ENCODE results near the gene PHF8.

Gene PHF8

GRCh38 chrX:54044126-54044876 is at the start of gene PHF8:
Gene PHF8, minus strand, starts transcription at chrX:54044473. Its CDS starts 1,745 bp downstream, at chrX:54042728.
- DNase-seq (ENCODE audit: low spot score): peak; percentile 78
- ChIA-PET POLR2A (ENCODE audit: low non-redundant PET) (interaction anchor here (0.7 to 1.3 kb wide), 2 partner anchors 137 to 453 kb away, joined by 4 read pairs; no protein-coding TSS in a partner anchor), CTCF (no interaction called here)
- peak within 1 kb of the TSS; percentile 91 for H3K27ac ChIP-seq
- TF ChIP-seq CTCF (conservative IDR thresholded peaks at IDR 0.05; ENCODE audit: low read depth): no peak

GRCh38 chrX:54093571-54093970 is 49.3 kb upstream of the PHF8 start:
- H3K27ac ChIP-seq: no peak overlapping the region
- POLR2A ChIA-PET (ENCODE audit: low non-redundant PET): no interaction called here
- TF ChIP-seq CTCF (conservative IDR thresholded peaks at IDR 0.05; ENCODE audit: low read depth): no peak
- DNase-seq (ENCODE audit: low spot score): no peak
- CTCF ChIA-PET: no interaction called here

GRCh38 chrX:54093159-54093558 is 48.9 kb upstream of the PHF8 start:
- DNase-seq (ENCODE audit: low spot score): no peak
- no peak overlapping the region for H3K27ac ChIP-seq
- POLR2A ChIA-PET (ENCODE audit: low non-redundant PET): no interaction called here
- CTCF ChIA-PET: no interaction called here
- no peak for TF ChIP-seq CTCF (conservative IDR thresholded peaks at IDR 0.05; ENCODE audit: low read depth)

- TF ChIP-seq CTCF (conservative IDR thresholded peaks at IDR 0.05; ENCODE audit: low read depth): no peak
- ChIA-PET CTCF (no interaction called here), POLR2A (ENCODE audit: low non-redundant PET) (interaction anchor here (0.6 kb wide), 1 partner anchor 13 kb away, joined by 4 read pairs; no protein-coding TSS in a partner anchor)
- no peak overlapping the region for H3K27ac ChIP-seq
- DNase-seq (ENCODE audit: low spot score): no peak
These were observed 46.6 kb upstream of the PHF8 start for GRCh38 chrX:54090880-54091279.

- TF ChIP-seq CTCF (conservative IDR thresholded peaks at IDR 0.05; ENCODE audit: low read depth): no peak
- POLR2A ChIA-PET (ENCODE audit: low non-redundant PET): no interaction called here
- no peak overlapping the region for H3K27ac ChIP-seq
- DNase-seq (ENCODE audit: low spot score): no peak
- CTCF ChIA-PET: no interaction called here
These were observed 44.9 kb upstream of the PHF8 start for GRCh38 chrX:54089191-54089590.

GRCh38 chrX:54087661-54088060 is 43.4 kb upstream of the PHF8 start:
- ChIA-PET CTCF (interaction anchor here (0.7 kb wide), 1 partner anchor 643 kb away, joined by 3 read pairs; no protein-coding TSS in a partner anchor), POLR2A (ENCODE audit: low non-redundant PET) (no interaction called here)
- no peak overlapping the region for H3K27ac ChIP-seq
- no peak for DNase-seq (ENCODE audit: low spot score)
- no peak for TF ChIP-seq CTCF (conservative IDR thresholded peaks at IDR 0.05; ENCODE audit: low read depth)
